Daoy (cell line): ENCODE results near the gene TSPAN5. TPM values are rescaled to one million over a fixed set of nuclear protein-coding genes. Genes with fewer than 3 reads are reported as not detected.

Experiments
- DNase-seq: peaks from one replicate; pipeline ENCODE4 v3.0.0-alpha.2; 2015; ENCODE audit warnings: low read depth
- total RNA-seq: library from RNA; depleted of rRNA; stranded (reverse); fragments of >200 nt; shearing (Covaris generic); gene quantifications from 2 replicates; pipeline ENCODE4 v1.2.3, GENCODE V29; 2014

The TSPAN5 gene
- total RNA-seq, 1 experiment from 2014 or later: 13.4 TPM

DNA sequence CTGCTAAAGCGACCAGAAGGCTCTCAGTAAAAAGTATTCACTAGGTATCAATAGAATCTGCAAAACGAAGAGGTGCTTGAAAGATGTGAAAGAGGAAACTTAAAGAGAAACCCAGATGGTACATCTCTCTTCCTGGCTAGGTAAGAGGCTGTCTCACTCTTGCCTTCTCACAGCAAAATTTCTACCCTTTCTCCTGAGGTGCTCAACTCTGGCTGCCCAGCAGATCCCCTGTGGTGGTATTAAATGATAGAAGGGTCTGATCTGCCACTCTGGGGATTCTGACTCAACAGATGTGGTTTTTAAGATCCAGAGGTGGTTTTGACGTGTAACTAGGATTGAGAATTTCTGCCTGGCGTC lies 14.9 kb upstream of the TSPAN5 start:
- DNase-seq: no peak

DNA sequence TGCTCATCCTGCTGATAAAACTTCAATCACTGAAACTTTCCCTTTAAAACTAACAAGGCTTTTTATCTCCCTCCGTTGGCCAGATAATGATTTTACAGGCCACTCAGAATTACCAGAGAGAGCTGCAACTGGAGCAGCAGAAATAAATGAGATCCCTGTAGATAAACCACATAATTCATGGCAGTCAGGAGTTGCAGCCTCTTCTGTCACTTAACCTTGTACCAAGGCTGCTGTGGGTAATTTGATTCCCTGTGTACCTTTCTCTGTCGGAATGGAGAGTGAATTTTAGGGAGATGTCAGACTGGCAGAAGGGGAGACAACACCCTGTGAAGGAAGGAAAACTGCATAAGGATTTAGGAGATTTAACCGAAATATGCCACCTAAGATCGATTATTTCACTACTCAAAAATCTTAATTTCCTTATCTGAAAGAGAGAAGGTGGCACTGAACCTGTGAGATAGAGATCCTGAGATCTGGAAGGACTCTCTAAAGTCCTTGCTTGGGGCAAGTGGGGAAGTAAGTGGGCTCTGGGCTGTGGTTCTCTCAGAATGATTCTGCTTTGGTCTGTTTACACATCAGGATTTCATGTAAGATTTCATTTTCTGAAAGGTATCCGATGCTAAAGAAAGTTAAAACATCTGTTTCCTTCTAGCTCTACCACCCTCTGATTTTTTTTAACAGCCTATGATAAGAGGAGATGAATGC lies 14.3 kb upstream of the TSPAN5 start:
- DNase-seq: no peak

GRCh38 chr4:98671131-98671530 lies 12.7 kb upstream of the TSPAN5 start:
- DNase-seq: no peak

- no peak for DNase-seq
These were observed 11.8 kb upstream of the TSPAN5 start for GRCh38 chr4:98670186-98670585.

- no peak for DNase-seq
These were observed 11.2 kb upstream of the TSPAN5 start for GRCh38 chr4:98669577-98669976.

DNA sequence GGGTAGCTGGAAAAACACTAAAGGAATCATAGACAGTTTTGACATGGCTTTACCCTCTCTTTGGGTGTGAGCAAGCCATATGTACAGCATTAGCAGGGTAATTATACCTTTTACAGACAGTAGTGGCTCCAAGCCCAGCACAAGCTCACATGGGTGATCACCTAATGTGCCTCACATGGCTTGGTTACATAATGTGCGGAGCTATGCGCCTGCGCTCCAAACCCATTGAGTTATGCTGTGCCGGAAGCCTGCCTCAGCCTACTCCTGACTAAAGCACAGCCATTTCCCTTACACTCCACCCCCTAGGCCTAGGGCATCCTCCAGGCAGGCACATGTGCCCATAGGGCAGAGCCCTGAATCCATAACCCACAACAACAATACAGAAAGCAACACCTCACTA lies 6.5 kb upstream of the TSPAN5 start:
- DNase-seq: no peak

DNA sequence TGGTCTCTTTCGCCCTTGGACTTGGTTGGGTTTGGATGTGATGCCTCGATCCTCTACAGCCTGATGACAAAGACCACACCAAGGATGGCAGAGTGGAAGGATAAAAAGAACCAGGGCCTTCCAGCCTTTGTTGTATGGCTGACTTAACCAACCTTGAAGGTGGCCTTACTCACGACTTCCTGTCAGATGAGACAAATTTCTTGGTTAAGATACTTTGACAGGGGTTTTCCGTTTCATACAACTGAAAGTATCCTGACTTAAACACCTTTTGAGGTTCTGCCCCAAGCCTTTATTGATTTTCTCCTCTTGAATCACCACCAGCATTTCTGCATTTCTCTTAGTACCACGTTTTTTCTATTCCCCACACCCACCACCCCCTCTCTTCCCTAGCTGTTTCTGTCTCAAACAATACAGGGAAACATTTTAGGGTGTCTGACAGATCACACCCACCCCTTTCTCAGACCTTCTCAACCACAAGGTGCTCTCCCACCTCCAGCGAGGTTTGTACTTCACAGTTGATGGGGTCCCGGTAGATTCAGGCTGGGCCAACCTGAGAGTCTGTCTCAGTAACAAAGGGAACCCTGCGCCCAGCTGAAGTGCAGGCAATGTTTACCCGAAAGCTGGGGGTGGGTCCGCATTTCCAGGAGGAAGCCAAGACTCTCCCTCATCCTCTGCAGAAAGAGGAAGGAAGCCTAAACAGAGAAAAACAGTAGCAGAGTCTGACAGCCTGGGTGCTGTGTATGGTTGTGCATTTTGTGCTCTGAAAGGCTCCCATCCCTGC lies 5.0 kb upstream of the TSPAN5 start:
- no peak for DNase-seq

GRCh38 chr4:98662626-98663225 lies 4.3 kb upstream of the TSPAN5 start:
- no peak for DNase-seq

GRCh38 chr4:98662055-98662453 lies 3.6 kb upstream of the TSPAN5 start:
- no peak for DNase-seq

DNA sequence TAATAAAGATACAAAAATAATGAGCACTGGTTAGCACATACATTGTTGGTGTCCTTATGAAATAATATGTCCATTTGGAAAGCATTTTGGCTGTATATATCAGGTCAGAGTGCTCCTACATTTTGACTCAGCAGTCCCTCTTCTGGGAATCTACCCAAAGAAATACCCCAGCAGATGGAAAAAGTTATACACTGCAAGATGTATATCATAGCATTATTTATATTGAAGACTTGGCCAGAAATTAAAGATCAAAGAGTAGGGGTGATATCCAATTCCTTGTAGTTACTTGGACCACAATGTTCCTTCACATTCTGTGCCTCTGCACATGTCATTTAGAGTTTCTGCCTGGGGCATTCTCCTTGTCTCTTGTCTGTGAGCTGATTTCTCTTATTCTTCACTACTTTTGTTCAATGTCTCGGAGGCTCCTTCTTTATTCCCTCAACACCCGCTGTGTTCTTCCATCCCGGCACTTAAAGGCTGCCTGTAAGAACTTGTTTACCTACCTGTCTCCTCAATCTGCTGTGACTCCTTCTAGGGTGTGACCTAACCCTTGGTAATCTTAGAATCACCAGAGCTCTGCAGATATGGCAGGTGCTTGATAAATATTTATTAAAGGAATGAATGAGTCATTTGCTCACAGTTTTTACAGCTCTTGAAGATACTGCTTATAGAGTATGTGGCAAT lies 3.1 kb upstream of the TSPAN5 start:
- DNase-seq: no peak

- DNase-seq: no peak
These were observed 1.5 kb upstream of the TSPAN5 start for GRCh38 chr4:98659741-98660462.

- no peak for DNase-seq
These were observed 738 bp upstream of the TSPAN5 start for GRCh38 chr4:98659106-98659592.

GRCh38 chr4:98657531-98658286 lies 702 bp downstream of the TSPAN5 start:
- peak; percentile 79 for DNase-seq

- no peak for DNase-seq
These were observed 1.5 kb downstream of the TSPAN5 start for GRCh38 chr4:98656886-98657285.

DNA sequence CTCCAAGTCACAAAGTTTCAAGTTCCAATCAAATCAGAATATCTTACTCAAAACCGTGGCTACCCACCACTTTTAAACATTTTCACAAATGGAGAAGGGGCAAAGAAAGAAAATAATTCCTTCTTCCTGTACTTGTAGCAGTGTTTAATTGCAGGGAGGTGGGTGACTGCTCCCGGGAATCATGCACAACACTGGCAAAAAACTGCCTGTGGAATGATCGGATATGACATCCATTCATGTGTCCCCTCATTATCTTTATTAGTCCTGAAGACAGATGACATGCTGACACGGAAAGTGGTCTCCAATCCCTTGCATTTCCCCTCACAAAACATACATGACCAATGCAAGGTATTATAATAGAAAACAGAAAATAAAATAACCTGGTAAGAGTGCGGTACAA lies 2.0 kb downstream of the TSPAN5 start:
- DNase-seq: no peak

DNA sequence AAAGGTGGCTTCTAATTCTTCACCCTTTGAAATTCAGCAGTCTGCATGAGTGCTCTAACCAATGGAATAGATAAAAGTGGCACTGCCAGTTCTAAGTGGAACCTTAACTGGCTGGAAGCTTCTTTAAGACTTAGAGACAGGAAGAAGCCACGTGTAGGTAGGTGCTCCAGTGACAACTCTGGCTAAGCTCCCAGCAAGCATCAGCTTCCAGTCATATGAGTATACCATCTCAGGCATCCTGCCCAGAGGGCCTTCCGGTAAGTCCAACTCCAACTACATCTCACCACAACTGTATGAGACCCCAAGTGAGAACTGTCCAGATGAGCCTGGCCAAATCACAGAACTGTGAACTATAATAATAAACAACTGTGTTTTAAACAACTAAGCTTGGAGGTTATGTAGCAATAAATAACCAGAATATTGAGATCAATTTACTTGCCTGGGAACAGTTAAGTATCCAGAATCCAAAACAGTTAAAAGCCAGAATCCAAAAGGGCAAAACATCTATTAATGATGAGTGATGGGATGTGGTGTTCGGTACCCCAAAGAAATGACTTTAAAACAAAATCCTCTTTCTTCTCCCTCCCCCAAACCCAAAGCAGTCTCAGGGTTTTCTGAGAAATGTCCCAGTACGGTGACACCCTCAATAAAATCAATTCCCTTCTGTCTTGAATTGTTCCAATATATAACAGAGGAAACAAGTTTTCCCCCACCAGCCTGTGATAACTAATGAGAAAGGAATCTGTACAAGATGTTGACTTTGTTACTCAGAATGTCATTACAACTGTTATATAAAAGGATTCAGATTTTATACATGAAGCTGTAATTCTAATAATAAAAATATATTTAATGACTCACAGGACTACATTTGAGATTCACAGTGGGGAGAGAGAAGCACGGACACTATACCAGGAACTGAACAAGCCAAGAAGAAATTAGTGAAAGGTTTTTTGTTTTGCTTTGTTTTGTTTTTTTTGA lies 4.2 kb downstream of the TSPAN5 start:
- DNase-seq: peak; percentile 78

- no peak for DNase-seq
These were observed 5.4 kb downstream of the TSPAN5 start for GRCh38 chr4:98652996-98653395.

DNA sequence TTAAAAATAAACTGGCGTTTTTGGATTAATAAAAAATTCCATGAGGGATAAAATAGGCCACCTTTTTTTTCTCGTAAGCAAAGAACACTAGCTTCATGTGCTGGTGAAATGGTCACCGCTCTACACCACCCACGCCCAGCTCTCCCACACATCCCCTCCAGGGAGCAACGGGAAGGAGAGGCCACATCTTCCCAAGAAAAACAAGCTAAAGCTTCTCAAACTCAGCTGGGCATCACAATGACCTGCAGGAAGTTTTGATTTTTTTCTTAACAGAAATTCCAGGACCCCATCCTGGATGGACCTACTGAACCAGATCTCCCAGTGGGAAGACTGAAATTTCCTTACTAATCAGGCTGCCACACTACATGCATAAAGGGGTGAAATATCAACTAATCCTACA lies 9.8 kb downstream of the TSPAN5 start:
- DNase-seq: peak; percentile 36

- DNase-seq: no peak
These were observed 12.0 kb downstream of the TSPAN5 start for GRCh38 chr4:98646422-98646821.

GRCh38 chr4:98645527-98645926 lies 12.9 kb downstream of the TSPAN5 start:
- no peak for DNase-seq
